Spleen (tissue), 11 donors: ENCODE results near the gene KCTD21. TPM values are rescaled to one million over a fixed set of nuclear protein-coding genes. Genes with fewer than 3 reads are reported as not detected.

ENCODE experiments used
- DNase-seq: peaks from one replicate; pipeline ENCODE4 v3.0.0-alpha.2; 2020
- H3K27ac ChIP-seq, 8 donors: fragments of 200-600 bp; sonication (generic) in 7 of 8; 1 replicate in 4 of 8; 2 replicates in 4 of 8; pipeline versions ENCODE4 v1.5.0 to v1.8.0; 2016 to 2021; ENCODE audit warnings: inconsistent platforms in 4 of 8, mild to moderate bottlenecking in 4 of 8, moderate library complexity in 1 of 8
- H3K27me3 ChIP-seq, 7 donors: fragments of 200-600 bp; sonication (generic) in 6 of 7; replicated peaks in 1 of 7; 1 replicate in 4 of 7; 2 replicates in 3 of 7; pipeline versions ENCODE4 v1.5.0 to v1.8.0; 2016 to 2021; ENCODE audit warnings: inconsistent platforms in 3 of 7, mild to moderate bottlenecking in 1 of 7
- H3K36me3 ChIP-seq, 6 donors: fragments of 200-600 bp; sonication (generic) in 5 of 6; 1 replicate in 4 of 6; 2 replicates in 2 of 6; pipeline versions ENCODE4 v1.5.0 to v1.8.0; 2016 to 2021; ENCODE audit warnings: inconsistent platforms in 2 of 6
- H3K4me1 ChIP-seq, 6 donors: fragments of 200-600 bp; sonication (generic) in 5 of 6; 1 replicate in 3 of 6; 2 replicates in 3 of 6; pipeline versions ENCODE4 v1.5.0 to v1.8.0; 2016 to 2021; ENCODE audit warnings: inconsistent platforms in 3 of 6
- H3K4me3 ChIP-seq, 8 donors: fragments of 200-600 bp; sonication (generic) in 7 of 8; 1 replicate in 4 of 8; 2 replicates in 4 of 8; pipeline versions ENCODE4 v1.5.0 to v1.8.0; 2016 to 2021; ENCODE audit warnings: inconsistent platforms in 4 of 8, mild to moderate bottlenecking in 4 of 8, moderate library complexity in 2 of 8
- H3K9me3 ChIP-seq, 8 donors: fragments of 200-600 bp; sonication (generic) in 7 of 8; 1 replicate in 4 of 8; 2 replicates in 4 of 8; pipeline versions ENCODE4 v1.5.0 to v1.8.0; 2016 to 2021; ENCODE audit warnings: inconsistent platforms in 4 of 8
- POLR2A ChIP-seq, 3 donors: fragments of 450-650 bp; IDR thresholded peaks; one replicate each; pipeline ENCODE4 v1.5.1; 2017; ENCODE audit warnings: antibody characterized with exemption in 3 of 3, mild to moderate bottlenecking in 1 of 3
- POLR2AphosphoS5 ChIP-seq, 3 donors: sonication (generic); formaldehyde crosslinking; IDR thresholded peaks; one replicate each; pipeline ENCODE4 v1.5.1; 2017; ENCODE audit warnings: antibody characterized with exemption in 3 of 3
- WGBS, 5 donors: extraction: QIAGEN DNeasy Blood & Tissue Kit in 3 of 5; methylation state at CpG; one replicate each; pipeline versions ENCODE4 v1.1.5 to v1.1.7; 2013 to 2018; 5-methylcytosine and 5-hydroxymethylcytosine counted together
- intact Hi-C: fragments of 100-400 bp; cut with DNase I; formaldehyde crosslinking; loops from one replicate; pipeline ENCODE4 v1.15.0; 2023; ENCODE audit warnings: low total_unique reads
- polyA plus RNA-seq, 3 donors: library from polyadenylated mRNA; stranded (reverse); fragments of 200-250 nt; gene quantifications; one replicate each; pipeline ENCODE4 v1.2.1, GENCODE V29; 2013
- total RNA-seq, 7 donors: library from RNA; depleted of rRNA in 3 of 7; stranded (reverse); fragments of >200 nt in 3 of 7; fragmentation: NEBNext Ultra II Directional in 4 of 7; extraction: Animal tissue kit (Norgen Biotek cat#: 25700) in 4 of 7; gene quantifications; one replicate each; pipeline versions ENCODE4 v1.1.0 to v1.2.1, GENCODE V29; 2016 to 2021
- TF ChIP-seq, protein P1 (sequence below), 11 experiments: fragments of 200-600 bp in 7 of 11; fragments of 450-650 bp in 4 of 11; sonication (generic) in 4 of 11; IDR thresholded peaks in 8 of 11; conservative IDR thresholded peaks in 3 of 11; 1 replicate in 7 of 11; 2 replicates in 4 of 11; pipeline versions ENCODE4 v1.4.0 to v1.8.0; 2016 to 2021; ENCODE audit warnings: antibody characterized with exemption in 11 of 11, inconsistent platforms in 4 of 11, mild to moderate bottlenecking in 1 of 11
- donor health status: healthy with polysubstance abuse.
- donor health status: DM: no; HTN: no; CAD: no; lungs with moderate emphysema.
- donor health status: DM: no; HTN: no; CAD: no.
- donor health status: Bipolar disorder and iron deficiency.
- donor health status: healthy.
- donor health status: DM: no; HTN: no; CAD: no.
- donor health status: DM: yes; HTN: yes; CAD: no.

Gene KCTD21
- total and polyA plus RNA-seq, 10 donors: 1.2 to 13.6 (median 6.4) TPM

DNA sequence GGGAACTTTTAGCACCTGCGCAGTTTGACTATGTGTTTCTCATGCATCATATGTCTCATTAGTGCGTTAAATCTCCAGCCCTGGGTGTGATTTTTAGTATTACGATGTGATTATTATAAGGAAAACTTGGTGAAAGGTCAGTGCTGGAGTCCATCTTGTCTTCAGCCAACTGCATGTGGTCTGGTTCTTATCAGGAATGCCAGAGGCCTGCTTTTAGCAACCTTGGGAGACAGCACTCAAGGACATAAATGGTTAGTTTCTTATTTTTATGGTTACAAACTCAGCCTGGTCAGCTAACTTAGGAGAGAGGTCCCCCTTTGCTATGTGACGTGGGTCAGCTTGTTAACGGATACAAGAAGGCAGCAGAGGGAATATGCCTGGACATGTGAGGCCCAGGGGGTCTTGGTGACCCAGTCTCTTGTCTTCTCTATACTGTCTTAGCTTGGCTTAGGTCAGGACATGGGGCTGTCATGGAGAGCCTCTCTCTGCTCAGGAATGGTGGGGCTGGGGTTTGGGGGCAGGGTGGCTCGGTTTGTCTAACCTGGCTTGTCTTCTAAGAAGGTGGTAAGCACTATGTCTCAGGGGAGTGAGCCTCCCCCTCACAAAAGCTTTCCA lies 21.5 kb downstream of the KCTD21 start:
- H3K4me3 ChIP-seq: no peak overlapping the region
- H3K36me3 ChIP-seq: peaks cover 0 to 20% (median under 1%) of the 10 kb centered on the region in 6 donors
- H3K4me1 ChIP-seq: peaks cover 0 to 5% (median 0%) of the 10 kb centered on the region in 6 donors
- no peaks in the 10 kb centered on the region for H3K9me3 ChIP-seq
- no peak for DNase-seq
- no peak overlapping the region for H3K27ac ChIP-seq
- WGBS, 5 donors: 85 to 91% (median 89%) methylated on average over 6 of the region's 6 CpGs
- H3K27me3 ChIP-seq: no peaks in the 10 kb centered on the region
- intact Hi-C loops: no loop called here
- TF ChIP-seq POLR2AphosphoS5 (IDR thresholded peaks at IDR 0.05): no peak
- TF ChIP-seq, protein P1, sequence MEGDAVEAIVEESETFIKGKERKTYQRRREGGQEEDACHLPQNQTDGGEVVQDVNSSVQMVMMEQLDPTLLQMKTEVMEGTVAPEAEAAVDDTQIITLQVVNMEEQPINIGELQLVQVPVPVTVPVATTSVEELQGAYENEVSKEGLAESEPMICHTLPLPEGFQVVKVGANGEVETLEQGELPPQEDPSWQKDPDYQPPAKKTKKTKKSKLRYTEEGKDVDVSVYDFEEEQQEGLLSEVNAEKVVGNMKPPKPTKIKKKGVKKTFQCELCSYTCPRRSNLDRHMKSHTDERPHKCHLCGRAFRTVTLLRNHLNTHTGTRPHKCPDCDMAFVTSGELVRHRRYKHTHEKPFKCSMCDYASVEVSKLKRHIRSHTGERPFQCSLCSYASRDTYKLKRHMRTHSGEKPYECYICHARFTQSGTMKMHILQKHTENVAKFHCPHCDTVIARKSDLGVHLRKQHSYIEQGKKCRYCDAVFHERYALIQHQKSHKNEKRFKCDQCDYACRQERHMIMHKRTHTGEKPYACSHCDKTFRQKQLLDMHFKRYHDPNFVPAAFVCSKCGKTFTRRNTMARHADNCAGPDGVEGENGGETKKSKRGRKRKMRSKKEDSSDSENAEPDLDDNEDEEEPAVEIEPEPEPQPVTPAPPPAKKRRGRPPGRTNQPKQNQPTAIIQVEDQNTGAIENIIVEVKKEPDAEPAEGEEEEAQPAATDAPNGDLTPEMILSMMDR (IDR thresholded peaks at IDR 0.05 in 8 of 11, conservative IDR thresholded peaks at IDR 0.05 in 3 of 11): no peak
- TF ChIP-seq POLR2A (IDR thresholded peaks at IDR 0.05): no peak

DNA sequence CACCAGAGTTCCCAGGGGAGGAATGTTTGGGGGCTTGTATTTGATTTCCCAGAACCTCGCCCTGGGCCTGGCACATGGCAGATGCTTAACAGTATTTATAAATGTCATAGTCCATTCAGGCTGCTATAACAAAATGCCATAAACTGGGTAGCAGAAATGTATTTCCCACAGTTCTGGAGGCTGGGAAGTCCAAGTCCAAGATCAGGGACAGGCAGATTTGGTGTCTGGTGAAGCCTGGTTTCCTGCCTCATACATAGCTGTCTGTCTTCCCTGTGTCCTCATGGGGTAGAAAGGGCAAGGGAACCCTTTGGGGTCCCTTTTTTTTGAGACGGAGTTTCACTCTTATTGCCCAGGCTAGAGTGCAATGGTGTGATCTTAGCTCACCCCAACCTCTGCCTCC lies 24.0 kb downstream of the KCTD21 start:
- Histone ChIP-seq H3K4me3 (no peak overlapping the region), H3K9me3 (no peaks in the 10 kb centered on the region), H3K27ac (no peak overlapping the region), H3K27me3 (no peaks in the 10 kb centered on the region), H3K4me1 (peaks cover 0 to 5% (median 0%) of the 10 kb centered on the region in 6 donors), H3K36me3 (no peaks in the 10 kb centered on the region)
- WGBS, 5 donors: 90 to 100% (median 96%) methylated on average over 2 of the region's 2 CpGs
- DNase-seq: no peak
- intact Hi-C loops: no loop called here
- TF ChIP-seq POLR2AphosphoS5 (IDR thresholded peaks at IDR 0.05): no peak

DNA sequence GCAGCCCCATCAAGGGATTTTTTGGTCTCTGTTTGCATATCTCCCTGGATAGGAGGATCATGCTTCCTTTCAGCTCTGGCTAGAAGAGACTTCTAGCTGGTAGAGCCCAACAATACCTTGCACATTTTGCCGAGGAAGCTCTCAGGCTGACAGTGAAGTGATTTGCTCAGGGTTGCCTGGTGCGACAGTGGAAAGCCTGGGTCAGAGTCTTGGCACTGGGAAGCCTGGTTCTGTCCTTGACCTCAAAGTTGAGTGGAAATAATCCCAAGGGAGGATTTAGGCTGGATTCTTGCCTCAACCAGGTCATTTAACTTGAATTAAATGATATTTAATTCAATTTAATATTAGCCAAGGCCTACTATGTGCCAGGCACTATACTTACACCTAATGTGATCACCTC lies 24.6 kb downstream of the KCTD21 start:
- 55 to 95% (median 70%) methylated on average over 2 of the region's 2 CpGs for WGBS, 5 donors
- no peaks in the 10 kb centered on the region for H3K9me3 ChIP-seq
- no peak overlapping the region for H3K27ac ChIP-seq
- H3K27me3 ChIP-seq: no peaks in the 10 kb centered on the region
- intact Hi-C loops: no loop called here
- DNase-seq: no peak
- H3K4me3 ChIP-seq: no peak overlapping the region
- H3K4me1 ChIP-seq: peaks cover 0 to 3% (median 0%) of the 10 kb centered on the region in 6 donors
- no peaks in the 10 kb centered on the region for H3K36me3 ChIP-seq
- TF ChIP-seq POLR2AphosphoS5 (IDR thresholded peaks at IDR 0.05) (no peak), POLR2A (IDR thresholded peaks at IDR 0.05) (no peak)
- TF ChIP-seq, protein P1 (IDR thresholded peaks at IDR 0.05 in 8 of 11, conservative IDR thresholded peaks at IDR 0.05 in 3 of 11): no peak

DNA sequence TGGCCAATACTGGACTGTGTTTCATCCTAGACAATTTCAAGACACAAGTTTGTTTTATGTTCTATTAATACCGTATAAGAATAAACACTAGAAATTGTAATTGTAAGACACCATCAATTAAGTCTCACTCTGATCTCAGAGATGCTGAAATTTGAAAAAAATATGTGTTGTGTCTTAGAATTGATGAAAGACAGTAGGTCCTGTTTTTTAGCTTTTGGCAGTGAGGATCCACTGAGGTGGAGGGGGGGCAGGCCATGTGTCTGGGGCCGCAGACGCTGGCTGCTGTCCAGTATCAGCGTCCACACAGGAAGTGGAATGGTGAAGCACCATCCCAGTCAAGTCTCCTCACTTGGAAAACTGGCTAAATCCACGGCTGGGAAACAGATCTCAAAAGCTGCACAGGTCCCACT lies 26.5 kb downstream of the KCTD21 start:
- Histone ChIP-seq H3K4me3 (no peak overlapping the region), H3K27me3 (no peaks in the 10 kb centered on the region), H3K4me1 (no peaks in the 10 kb centered on the region), H3K9me3 (no peaks in the 10 kb centered on the region), H3K27ac (no peak overlapping the region), H3K36me3 (no peaks in the 10 kb centered on the region)
- TF ChIP-seq, protein P1 (IDR thresholded peaks at IDR 0.05 in 8 of 11, conservative IDR thresholded peaks at IDR 0.05 in 3 of 11): no peak
- TF ChIP-seq POLR2A (IDR thresholded peaks at IDR 0.05) (no peak), POLR2AphosphoS5 (IDR thresholded peaks at IDR 0.05) (no peak)
- intact Hi-C loops: no loop called here
- 50 to 68% (median 66%) methylated on average over 5 of the region's 5 CpGs for WGBS, 5 donors
- DNase-seq: peak; percentile 14
